Stimulated activated CD4-positive, alpha-beta T cell treated with anti-CD3 and anti-CD28 coated beads, Interleukin-1b, Interleukin-23, amount 100 ng/mL, for 48 hours (primary cell): Measurements from ENCODE around the gene MFN2.
"Not testable (repeated sequence)": the region's sequence is repeated elsewhere in the genome, so short reads cannot be mapped to it uniquely, and the experiment has no call there.

Experiments used
- DNase-seq: peaks from one replicate; pipeline ENCODE4 v3.0.0-alpha.2; 2020

Gene MFN2

DNA sequence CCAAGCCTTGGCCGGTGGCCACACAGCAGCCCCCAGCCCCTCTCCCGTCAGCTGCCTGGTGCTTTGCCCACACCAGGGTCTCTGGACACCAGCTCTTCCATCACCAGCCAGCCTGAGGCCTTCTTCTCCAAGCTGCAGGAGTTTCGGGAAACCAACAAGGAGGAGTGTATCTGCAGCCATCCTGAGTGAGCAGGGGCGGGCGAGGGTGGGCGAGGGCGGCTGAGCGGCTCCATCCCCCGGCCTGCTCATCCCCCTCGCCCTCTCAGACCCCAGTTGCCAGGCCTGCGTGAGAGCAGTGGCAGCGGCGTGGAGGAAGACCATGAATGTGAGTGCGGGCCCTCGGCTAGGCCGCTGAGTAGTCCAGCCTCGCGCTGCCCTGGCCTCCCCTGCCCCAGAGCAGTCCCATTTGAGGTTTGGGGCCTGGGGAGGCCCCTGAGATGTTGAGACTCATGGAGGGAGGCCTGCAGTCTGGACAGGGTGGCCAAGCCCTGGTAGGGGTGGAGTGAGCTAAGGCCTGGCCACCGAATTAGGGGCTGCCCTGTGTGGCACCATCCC is 48.8 kb downstream of the MFN2 start:
- no peak for DNase-seq

DNA sequence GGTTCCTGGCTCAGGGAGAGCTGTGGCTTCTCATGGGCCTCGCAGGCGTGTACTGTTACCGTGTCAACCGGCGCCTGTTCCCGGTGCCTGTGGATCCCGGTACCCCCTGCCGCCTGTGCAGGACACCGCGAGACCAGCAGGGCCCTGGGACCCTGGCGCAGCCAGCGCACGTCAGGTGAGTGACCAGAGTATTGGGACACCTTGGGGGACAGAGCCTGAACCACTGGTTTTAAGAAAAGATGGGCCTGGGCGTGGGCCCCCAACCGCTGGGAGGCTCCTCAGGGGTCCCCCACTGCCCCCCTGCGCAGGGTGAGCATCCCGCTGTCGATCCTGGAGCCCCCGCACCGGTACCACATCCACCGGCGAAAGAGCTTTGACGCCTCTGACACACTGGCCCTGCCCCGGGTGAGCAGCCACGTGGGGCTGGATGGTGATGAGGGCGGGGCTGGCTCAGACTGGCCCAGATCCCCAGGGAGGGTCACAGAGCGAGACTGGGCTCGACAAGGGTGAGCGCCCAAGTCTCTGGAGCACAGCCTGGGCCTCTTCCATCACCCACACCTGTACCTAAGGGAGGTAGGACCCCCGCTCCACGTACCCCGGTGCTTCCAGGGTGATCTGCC is 49.6 kb downstream of the MFN2 start:
- no peak for DNase-seq

DNA sequence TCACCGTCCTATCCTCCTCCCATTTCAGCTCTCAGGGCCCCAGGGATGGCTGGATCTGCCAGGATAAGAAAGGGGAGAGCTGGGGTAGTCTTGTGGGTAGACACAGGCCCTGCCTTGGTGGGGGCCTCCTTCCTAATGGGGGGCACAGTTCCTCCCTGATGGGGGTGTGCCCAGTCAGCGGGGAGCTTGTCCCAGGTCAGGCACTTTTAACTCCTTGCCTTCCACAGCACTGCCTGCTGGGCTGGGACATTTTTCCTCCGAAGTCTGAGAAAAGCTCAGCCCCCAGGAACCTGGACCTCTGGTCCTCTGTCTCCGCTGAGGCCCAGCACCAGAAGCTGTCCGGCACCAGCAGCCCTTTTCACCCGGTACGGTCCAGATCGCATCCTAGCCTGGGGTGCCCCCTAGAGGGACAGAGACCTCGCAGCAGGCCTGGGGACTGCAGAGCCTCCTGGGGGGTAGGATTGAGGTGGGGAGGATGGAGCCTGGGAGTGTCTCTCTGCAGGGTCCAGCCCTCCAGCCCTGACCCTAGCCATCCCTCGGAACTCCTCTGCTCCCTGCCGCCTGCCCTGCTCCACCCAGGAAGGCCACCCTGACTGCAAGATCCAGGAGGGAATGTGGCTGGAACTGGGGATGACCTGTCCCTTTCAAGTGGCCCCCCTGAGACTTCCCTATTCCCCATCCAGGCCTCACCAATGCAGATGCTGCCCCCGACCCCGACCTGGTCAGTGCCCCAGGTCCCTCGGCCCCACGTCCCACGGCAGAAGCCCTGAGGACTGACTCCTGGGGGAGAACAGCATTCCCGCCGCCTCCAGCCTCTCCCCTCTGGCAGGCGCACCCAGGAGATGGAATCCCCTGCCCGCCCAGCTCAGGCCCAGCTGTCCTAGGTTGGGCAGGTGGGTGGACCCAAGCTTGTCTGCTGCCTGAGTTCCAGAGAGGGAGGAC is 51.1 kb downstream of the MFN2 start:
- peak; percentile 40 for DNase-seq

DNA sequence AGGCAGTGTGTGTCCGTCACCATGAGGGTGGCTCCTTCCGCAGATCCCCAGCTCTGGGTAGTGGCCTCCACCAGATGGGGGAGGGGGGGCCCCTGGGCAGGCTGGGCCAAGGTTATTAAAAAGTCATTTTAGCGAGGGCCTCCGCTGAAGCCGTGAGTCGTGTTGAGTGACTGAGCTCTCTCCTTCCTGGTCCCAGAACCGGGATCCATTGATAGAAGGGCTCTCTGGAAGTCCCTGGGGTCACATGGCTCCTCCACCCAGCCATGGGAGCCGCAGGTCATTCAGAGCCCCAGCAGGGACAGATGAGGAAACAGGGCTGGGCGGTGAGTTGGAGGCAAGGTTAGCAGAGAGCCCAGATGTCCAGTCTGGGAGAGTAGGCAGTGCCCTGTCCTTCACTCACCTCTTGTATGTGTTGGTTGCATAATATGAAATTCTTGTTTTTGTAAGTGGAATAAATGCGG is 51.9 kb downstream of the MFN2 start:
- no peak for DNase-seq

DNA sequence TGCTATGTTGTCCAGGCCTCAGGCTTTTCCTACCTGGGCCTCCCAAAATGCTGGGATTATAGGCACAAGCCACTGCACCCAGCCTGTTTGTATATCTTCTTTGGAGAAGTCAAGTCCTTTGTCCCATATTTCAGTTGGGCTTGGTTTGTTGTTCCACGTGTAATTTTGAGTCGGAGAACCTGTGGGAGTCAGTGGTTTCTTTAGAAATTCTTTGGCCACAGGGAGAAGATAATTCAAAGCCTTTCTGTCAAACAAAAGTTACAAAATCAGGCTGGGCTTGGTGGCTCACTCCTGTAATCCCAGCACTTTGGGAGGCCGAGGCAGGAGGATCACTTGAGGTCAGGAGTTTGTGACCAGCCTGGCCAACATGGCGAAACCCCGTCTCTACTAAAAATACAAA is 53.2 kb downstream of the MFN2 start:
- not testable (repeated sequence) for DNase-seq

DNA sequence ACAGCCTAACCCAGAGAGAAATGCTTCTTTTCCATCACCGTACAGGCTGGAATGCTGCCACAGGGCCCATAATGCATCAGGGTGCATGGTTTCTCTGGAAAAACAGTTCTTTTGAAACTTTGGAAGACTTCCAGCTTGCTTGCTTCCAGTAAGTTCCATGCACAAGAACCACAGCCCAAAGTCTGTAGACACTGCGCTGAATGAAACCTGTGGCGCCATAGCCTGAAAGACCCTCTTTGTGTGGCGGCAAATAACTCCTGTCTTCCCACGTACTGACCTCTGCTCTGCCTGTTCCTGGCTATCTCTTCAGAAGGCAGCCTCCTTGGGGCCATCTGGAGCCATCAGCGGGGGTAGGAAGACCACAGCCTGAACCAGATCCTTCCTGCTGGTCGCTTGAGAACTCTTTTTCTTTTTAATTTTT is 54.1 kb downstream of the MFN2 start:
- DNase-seq: no peak

DNA sequence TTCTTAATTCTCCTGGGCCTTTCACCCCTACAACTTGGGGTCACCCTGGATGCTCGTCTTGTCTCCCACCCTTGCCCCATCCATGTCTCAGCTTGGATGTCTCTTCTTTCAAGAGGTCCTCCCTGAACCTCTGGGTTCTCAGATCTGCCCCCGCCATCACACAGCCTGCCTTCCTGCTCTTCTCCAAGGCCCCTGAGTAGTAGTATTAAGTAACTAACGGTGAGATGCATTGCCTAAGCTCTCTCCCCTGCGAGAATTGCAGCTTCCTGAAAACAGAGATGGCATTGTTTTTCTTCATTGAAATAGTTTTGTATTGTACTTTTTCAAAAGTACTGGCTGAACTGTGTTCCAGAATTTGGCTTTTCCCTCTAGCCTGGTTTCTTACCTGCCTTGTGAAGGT is 55.1 kb downstream of the MFN2 start:
- DNase-seq: no peak

DNA sequence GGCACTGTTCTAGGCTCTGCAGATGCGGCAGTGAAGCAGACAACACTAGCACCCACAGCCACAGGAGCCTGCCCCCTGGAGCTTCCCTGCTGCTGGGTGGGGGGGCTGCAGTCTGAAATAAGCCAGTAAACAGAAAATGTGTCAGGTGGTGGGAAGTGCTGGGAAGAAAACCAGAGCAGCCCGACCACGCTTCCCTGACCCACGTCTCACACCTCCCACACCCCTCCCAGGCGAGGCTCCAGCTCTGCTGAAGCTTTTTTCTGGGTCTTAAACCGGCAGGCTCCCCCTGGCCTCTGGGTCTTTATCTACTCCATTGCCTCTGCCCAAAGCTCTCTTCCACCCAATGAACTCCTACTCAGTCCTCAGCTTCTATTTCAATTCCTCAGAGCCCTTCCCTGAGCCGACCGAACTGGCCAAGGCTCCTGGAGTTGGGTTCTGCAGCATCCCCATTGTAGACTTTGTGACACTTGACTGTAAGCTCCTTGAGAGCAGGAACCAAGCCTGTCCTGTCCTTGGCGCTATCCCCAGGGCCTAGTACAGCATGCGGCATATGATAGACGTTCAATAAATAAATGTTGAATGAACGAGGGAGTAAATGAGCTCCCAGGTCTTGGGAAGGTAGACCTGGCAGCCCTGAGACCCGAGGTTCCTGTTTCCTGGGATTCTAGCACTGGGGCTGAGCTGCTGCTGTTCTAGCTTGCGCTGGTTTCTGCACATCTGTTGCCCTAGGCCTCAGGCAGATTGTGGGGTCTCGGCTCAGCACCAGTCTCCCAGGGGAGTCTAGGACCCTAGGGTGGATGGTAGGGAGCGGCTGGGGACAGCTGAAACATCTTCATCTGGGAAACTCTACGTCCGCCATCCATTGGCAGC is 57.5 kb downstream of the MFN2 start:
- DNase-seq: no peak

DNA sequence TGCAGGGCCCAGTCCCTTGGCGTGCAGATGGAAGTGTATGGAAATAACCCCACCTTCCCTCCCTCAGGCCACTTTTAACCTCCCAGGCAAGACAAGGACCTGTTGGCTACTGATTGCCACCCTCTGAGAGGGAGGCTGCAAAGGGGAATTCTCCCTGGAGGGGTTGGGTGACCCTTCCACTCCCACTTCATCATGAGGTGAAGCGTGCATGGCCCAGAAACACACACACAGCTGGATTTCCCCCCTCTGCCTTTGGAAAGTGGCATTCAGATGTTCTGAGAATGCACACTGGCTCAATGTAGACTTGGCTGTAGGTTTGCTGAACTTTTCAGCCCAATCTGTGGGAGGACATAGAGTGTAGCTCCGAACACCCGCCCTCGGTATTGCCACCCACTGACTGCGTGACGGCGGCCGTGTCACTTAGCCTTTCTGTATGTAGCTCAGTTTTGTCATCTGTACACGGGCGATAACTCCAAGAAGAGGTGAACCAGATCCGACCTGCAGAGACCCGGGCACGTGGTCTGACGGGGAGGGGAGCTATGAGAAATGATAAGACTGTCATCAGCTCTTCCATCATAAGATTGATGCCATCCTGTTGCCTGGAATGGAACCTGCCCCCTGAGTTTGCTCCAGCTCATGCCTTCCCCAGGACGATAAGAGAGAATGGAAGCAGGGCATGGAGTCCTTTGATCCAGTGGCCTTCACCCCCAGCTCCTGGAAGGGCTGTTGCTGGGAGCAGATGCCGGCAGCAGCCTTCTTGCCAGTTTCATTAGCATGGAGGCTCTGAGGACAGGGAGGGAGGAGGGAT is 58.3 kb downstream of the MFN2 start:
- no peak for DNase-seq

DNA sequence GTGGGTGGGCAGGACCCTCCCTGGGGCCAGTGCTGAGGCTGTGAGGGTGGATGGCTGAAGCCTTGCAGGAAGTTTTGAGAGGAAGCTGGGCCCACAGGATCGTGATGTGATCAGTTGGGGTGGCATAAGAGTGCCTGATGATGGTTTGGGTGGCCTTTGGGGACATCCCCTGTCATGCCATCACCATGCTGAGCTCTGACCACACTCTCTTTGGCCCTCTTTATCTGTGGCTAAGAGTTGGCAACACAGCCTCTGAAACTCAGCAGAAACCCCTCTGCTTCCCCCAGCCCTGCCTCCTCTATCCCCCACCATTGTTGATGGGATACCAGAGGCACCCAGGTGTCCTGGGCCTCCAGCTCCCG is 58.9 kb downstream of the MFN2 start:
- no peak for DNase-seq

DNA sequence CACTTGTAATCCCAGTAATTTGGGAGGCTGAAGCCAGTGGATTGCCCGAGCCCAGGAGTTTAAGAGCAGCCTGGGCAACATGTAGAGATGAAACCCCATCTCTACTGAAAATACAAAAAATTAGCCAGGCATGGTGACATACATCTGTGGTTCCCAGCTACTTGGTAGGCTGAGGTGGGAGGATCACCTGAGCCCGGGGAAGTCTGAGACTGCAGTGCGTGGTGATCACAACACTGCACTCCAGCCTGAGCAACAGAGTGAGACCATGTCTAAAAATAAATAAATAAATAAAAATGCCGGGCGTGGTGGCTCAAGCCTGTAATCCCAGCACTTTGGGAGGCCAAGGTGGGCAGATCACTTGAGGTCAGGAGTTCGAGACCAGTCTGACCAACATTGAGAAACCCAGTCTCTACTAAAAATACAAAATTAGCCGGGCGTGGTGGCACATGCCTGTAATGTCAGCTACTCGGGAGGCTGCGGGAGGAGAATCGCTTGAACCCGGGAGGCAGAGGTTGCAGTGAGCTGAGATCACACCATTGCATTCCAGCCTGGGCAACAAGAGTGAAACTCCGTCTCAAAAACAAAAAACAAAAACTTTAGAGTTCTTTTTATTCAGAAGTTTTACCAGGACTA is 59.7 kb downstream of the MFN2 start:
- DNase-seq: not testable (repeated sequence)

DNA sequence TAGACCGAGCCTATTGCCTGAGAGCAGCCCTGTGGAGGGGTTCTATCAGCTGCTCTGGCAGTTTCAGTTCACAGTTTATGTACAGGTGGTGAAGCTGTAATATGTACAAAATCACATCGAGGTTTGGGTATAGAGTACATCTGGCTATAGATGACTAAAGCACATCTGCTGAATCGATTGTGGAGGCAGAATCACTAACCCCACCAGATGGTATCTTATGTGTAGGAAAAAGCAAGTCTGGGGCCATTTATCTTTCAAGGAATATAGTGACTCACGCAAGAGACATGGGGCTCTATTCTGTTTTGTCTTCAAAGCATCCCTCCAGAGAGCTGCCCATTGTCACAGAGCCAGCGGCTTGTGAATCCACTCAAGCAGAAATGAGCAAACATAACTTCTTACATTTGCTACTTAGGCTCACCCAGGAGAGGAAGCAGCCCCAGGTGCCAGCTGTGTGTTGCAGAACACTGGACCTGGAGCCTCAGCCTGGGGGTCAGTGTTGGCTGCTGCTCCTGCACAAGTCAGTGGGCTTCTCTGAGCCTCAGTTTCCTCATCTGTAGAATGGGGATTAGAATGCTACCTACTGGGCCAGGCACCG is 60.3 kb downstream of the MFN2 start:
- peak; percentile 53 for DNase-seq

DNA sequence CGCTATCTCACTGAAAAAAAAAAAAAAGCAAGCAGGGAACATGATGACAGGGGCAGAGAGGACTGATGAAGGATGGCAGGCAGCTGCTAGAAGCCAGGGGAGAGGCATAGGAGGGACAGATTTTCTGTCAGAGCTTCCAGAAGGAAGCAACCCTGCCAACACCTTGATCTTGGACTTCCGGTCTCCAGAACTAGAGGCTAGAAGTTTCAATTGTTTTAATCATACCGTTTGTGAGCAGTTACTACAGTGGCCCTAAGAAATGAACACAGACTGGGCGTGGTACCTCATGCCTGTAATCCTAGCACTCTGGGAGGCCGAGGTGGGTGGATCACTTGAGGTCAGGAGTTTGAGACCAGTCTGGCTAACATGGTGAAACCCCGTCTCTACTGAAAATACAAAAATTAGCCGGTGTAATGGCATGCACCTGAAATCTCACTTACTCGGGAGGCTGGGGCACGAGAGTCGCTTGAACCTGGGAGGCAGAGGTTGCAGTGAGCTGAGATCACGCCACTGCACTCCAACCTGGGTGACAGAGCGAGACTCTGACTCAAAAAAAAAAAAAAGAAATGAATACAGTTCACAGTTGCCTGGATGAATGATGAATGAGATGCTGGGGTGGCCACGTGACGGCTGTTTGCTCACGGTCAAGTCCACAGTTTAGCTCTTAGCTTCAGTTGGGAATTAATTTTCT is 64.1 kb downstream of the MFN2 start:
- peak; percentile 46 for DNase-seq

DNA sequence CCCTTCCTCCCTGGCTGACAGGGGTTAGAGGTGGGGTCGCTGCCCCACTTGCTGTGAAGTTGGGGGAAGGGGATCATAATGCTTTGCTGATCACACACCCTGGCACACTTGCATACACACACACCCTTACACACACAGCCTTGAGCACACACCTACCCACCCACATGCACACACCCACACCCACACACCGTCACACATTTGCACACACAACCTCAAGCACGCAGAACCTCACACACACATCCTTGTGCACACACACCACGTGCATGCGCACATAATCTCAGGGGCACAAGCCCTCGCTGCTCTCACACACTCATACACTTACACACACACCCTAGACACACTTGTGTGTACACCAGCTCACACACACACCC is 66.5 kb downstream of the MFN2 start:
- no peak for DNase-seq

DNA sequence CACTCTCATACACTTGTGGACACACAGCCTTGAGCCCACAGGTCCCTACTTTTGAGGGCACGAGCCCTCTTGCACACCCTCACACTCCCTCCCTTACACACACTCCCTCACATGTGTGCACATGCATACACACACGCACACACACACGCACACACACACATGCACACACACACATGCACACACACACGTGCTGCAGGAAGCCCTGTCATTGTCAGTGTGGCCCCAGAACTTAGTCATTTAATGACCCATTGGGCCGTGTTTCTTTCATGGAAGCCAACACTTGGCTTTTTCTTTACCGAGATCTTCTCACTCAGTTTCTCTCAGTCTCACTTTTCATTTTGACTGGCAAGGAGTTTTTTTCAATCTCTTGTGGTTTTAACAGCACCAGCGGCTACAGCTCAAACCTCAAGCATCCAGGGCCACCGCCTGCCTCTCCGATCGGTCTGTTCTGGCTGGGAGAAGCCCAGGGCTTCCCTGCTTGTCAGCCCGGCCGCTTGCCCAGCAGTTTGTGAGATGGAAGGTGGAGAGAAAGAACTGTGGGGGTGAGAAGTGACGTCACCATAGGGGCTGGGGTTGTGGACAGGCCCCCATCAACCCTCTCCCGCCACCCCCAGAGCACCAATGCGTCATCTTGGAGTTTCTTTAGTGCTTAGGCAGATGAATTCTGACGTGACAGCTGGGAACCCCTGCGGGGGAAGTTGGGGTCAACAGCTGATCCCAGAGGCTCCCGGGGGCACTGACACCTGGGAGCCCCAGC is 67.1 kb downstream of the MFN2 start:
- DNase-seq: peak; percentile 80

DNA sequence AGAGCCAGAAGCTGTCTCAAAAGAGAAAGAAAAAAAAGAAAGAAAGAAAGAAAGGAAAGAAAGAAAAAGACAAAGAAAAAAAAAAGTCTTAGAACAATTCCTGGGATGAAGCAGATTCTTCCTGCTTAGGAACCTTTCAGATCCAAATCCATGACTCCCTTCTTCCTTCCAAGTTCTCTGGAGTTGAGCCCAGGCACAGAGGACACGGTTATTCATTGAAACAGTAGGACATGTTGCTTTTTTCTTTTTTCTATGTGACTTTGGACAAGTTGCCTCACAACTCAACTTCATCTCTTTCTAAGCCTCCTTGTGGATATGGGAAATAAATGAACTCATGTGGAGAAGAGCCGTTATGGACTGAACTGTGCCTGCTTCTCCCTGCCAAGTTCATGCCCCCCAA is 68.1 kb downstream of the MFN2 start:
- no peak for DNase-seq

DNA sequence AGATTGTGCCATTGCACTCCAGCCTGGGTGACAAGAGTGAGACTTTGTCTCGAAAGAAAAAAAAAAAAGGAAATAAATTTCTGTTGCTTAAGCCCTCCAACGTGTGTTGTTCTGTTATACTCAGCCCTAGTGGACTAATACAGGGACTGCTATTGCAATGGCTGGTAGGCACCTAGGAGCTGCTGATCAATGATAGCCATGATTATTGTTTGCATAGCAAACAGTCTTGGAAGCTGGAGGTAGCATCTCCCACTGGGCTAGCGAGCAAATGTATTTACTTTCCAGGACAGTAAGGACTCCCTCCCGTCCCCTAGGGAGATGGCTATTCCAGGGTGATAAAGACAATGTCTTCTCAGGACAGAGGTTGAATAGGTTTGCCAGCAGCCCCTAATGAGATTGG is 69.4 kb downstream of the MFN2 start:
- DNase-seq: no peak

DNA sequence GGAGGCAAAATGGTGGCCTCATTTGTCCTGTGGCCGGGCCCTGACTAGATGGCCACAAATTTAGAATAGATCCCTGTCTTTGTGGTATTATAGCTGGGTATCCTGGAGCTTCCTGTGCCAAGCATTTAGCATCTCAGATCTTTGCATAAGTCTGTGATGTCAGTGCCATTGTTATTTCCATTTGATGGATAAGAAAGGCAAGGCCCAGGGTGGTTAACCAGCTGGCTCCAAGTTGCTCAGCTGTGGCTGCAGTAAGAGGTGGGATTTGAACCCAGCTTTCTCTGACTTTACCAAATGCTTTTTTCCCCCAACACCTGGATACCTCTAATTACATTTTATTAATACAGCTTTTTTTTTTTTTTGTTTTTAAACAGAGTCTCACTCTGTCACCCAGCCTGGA is 71.1 kb downstream of the MFN2 start:
- DNase-seq: no peak

DNA sequence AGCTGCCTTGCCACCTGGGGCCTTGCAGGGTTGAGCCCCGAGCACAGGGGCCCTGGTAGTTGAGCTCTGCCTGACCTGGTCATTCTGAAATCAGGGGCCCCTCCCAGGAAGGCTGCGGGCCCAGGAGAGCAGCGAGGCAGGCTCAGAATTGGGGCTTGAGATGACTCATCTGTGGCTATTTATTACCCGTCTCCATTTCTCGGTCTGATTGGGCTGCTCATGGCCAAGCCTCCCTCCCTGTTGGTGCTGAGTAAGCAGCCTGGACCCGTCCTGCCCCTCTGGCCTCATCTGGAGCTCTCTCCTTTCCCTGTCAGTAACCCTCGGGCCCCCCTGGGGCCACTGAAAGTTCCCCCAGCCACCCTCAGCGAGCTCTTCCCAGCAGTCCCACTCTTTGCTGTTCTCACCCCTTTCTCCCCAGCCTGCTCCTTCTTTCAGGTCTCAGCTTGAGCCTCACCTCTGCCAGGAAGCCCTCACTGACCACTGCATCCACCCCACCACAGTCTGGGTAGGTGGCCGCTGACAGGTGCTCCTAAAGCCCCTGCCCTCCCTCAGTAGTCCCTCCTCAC is 71.8 kb downstream of the MFN2 start:
- peak; percentile 55 for DNase-seq
